OCI-LY1 (cell line): ENCODE measurements around the gene COX7B.
"Not testable (repeated sequence)": the region's sequence is repeated elsewhere in the genome, so short reads cannot be mapped to it uniquely, and the experiment has no call there.

ENCODE experiments used
- H2AFZ ChIP-seq: fragments of 200-600 bp; sonication (generic), shearing (Covaris generic); 2 replicates; pipeline ENCODE4 v1.6.0; 2014; ENCODE audit warnings: antibody characterized with exemption, mild to moderate bottlenecking, low read length
- H3F3A ChIP-seq: fragments of 200-600 bp; sonication (generic), shearing (Covaris generic); 2 replicates; pipeline ENCODE4 v1.6.0; 2014; ENCODE audit warnings: mild to moderate bottlenecking, antibody characterized with exemption, low read length, moderate library complexity; ENCODE audit not compliant: insufficient read depth
- H3K27ac ChIP-seq: fragments of 200-600 bp; sonication (generic); 2 replicates; pipeline ENCODE4 v1.5.1; 2014; ENCODE audit warnings: low read length, mixed run types, mild to moderate bottlenecking, low read depth; ENCODE audit not compliant: poor library complexity, severe bottlenecking
- H3K27me3 ChIP-seq: fragments of 200-600 bp; sonication (generic); 2 replicates; pipeline ENCODE4 v1.6.0; 2014; ENCODE audit warnings: antibody characterized with exemption, mild to moderate bottlenecking, low read length, moderate library complexity; ENCODE audit not compliant: insufficient read depth
- H3K36me3 ChIP-seq: fragments of 200-600 bp; sonication (generic); 2 replicates; pipeline ENCODE4 v1.6.1; 2014; ENCODE audit warnings: mild to moderate bottlenecking, antibody characterized with exemption, low read length, moderate library complexity, mixed read lengths; ENCODE audit not compliant: insufficient read depth
- H3K4me1 ChIP-seq: fragments of 200-600 bp; sonication (generic); 2 replicates; pipeline ENCODE4 v1.5.1; 2014; ENCODE audit warnings: mild to moderate bottlenecking, low read length, moderate library complexity; ENCODE audit not compliant: insufficient read depth, severe bottlenecking
- H3K4me2 ChIP-seq: fragments of 200-600 bp; sonication (generic), shearing (Covaris generic); 2 replicates; pipeline ENCODE4 v1.6.1; 2014; ENCODE audit warnings: low read length
- H3K4me3 ChIP-seq: fragments of 200-600 bp; sonication (generic); 2 replicates; pipeline ENCODE4 v1.5.1; 2014; ENCODE audit warnings: low read length, low read depth, mild to moderate bottlenecking, mixed read lengths; ENCODE audit not compliant: poor library complexity, severe bottlenecking
- H3K79me2 ChIP-seq: fragments of 200-600 bp; shearing (Covaris generic); 2 replicates; pipeline ENCODE4 v1.6.1; 2016; ENCODE audit warnings: mixed run types, low read length, mixed read lengths; ENCODE audit not compliant: insufficient read depth
- H3K9ac ChIP-seq: fragments of 200-600 bp; sonication (generic), shearing (Covaris generic); 2 replicates; pipeline ENCODE4 v1.6.1; 2014; ENCODE audit warnings: mild to moderate bottlenecking, low read length, mixed read lengths
- H3K9me2 ChIP-seq: fragments of 200-600 bp; sonication (generic), shearing (Covaris generic); 2 replicates; pipeline ENCODE4 v1.6.1; 2014; ENCODE audit warnings: low read depth, mild to moderate bottlenecking, low read length, mixed read lengths
- H3K9me3 ChIP-seq: fragments of 200-600 bp; shearing (Covaris generic); 2 replicates; pipeline ENCODE4 v1.6.1; 2014; ENCODE audit warnings: low read length, mixed read lengths
- H4K20me1 ChIP-seq: fragments of 200-600 bp; sonication (generic), shearing (Covaris generic); 2 replicates; pipeline ENCODE4 v1.6.0; 2016; ENCODE audit warnings: mild to moderate bottlenecking, low read length; ENCODE audit not compliant: insufficient read depth
- CTCF ChIP-seq: fragments of 200-600 bp; sonication (generic), shearing (Covaris generic); IDR thresholded peaks from 2 replicates; pipeline ENCODE4 v1.5.1; 2017; ENCODE audit warnings: mild to moderate bottlenecking, antibody characterized with exemption, low read length, moderate library complexity, mixed read lengths
- EZH2 ChIP-seq: fragments of 200-600 bp; sonication (generic), shearing (Covaris generic); IDR thresholded peaks from 2 replicates; pipeline ENCODE4 v1.8.0; 2017; ENCODE audit warnings: borderline replicate concordance, mixed run types, mild to moderate bottlenecking, antibody characterized with exemption, low read length, moderate library complexity, mixed read lengths

Gene COX7B

GRCh38 chrX:77918568-77918967, 19.3 kb downstream of the COX7B start:
- Histone ChIP-seq H3K9me3 (no peaks in the 10 kb centered on the region), H3K4me1 (peaks cover 26% of the 10 kb centered on the region), H3K36me3 (no peaks in the 10 kb centered on the region), H3K9ac (no peak overlapping the region), H3K4me3 (no peak overlapping the region), H3F3A (no peaks in the 10 kb centered on the region), H3K79me2 (peaks cover 5% of the 10 kb centered on the region; the same call in 1 of the 2 replicates), H3K27me3 (no peaks in the 10 kb centered on the region), H3K9me2 (no peaks in the 10 kb centered on the region), H4K20me1 (no peaks in the 10 kb centered on the region), H3K27ac (no peak overlapping the region), H3K4me2 (no peak overlapping the region), H2AFZ (no peak overlapping the region)
- no peak for TF ChIP-seq CTCF

- H3K36me3 ChIP-seq, H3K79me2 ChIP-seq: not testable (repeated sequence)
These were observed 20.1 kb downstream of the COX7B start for GRCh38 chrX:77919370-77919769.

GRCh38 chrX:77922787-77923186, 23.5 kb downstream of the COX7B start:
- Histone ChIP-seq H3K27me3 (no peaks in the 10 kb centered on the region), H3K36me3 (no peaks in the 10 kb centered on the region), H3K4me1 (peaks cover 17% of the 10 kb centered on the region), H3F3A (no peaks in the 10 kb centered on the region), H2AFZ (no peak overlapping the region), H3K9me2 (no peaks in the 10 kb centered on the region), H3K9ac (no peak overlapping the region), H3K27ac (no peak overlapping the region), H4K20me1 (no peaks in the 10 kb centered on the region), H3K4me2 (no peak overlapping the region), H3K79me2 (no peaks in the 10 kb centered on the region), H3K9me3 (no peaks in the 10 kb centered on the region), H3K4me3 (no peak overlapping the region)
- TF ChIP-seq EZH2 (no peak), CTCF (no peak)

More at GRCh38 chrX:77919370-77919769, 20.1 kb downstream of the COX7B start:
- not testable (repeated sequence) for H4K20me1 ChIP-seq, H3K4me2 ChIP-seq, H3K27me3 ChIP-seq, H3F3A ChIP-seq, H3K9me3 ChIP-seq, H2AFZ ChIP-seq, H3K9ac ChIP-seq, H3K9me2 ChIP-seq, H3K27ac ChIP-seq, H3K4me3 ChIP-seq
- peaks cover 26% of the 10 kb centered on the region for H3K4me1 ChIP-seq

- Histone ChIP-seq H3K27me3 (no peaks in the 10 kb centered on the region), H3F3A (no peaks in the 10 kb centered on the region), H3K9me3 (no peaks in the 10 kb centered on the region), H3K36me3 (no peaks in the 10 kb centered on the region), H3K4me1 (peaks cover 5% of the 10 kb centered on the region), H3K9ac (no peak overlapping the region), H4K20me1 (no peaks in the 10 kb centered on the region), H3K9me2 (no peaks in the 10 kb centered on the region), H3K4me2 (no peak overlapping the region), H3K79me2 (no peaks in the 10 kb centered on the region), H2AFZ (no peak overlapping the region), H3K4me3 (no peak overlapping the region), H3K27ac (no peak overlapping the region)
- TF ChIP-seq CTCF (no peak), EZH2 (no peak)
These were observed 25.1 kb downstream of the COX7B start for GRCh38 chrX:77924320-77924859.
